Neural crest cell (in vitro differentiated cells): ENCODE results near the gene AXIN1. TPM values are rescaled to one million over a fixed set of nuclear protein-coding genes. Genes with fewer than 3 reads are reported as not detected.

ENCODE experiments used
- DNase-seq: peaks from one replicate; pipeline ENCODE4 v3.0.0; 2021; ENCODE audit warnings: low read depth, mixed read lengths, low spot score
- H3K27ac Mint-ChIP-seq: one replicate; pipeline ENCODE4 v1.8.0; 2021; ENCODE audit warnings: mild to moderate bottlenecking, mixed read lengths; ENCODE audit not compliant: unreplicated experiment
- H3K27me3 Mint-ChIP-seq: 2 replicates; pipeline ENCODE4 v1.8.0; 2021; ENCODE audit warnings: low read depth, mild to moderate bottlenecking, mixed read lengths
- H3K36me3 Mint-ChIP-seq: 2 replicates; pipeline ENCODE4 v1.8.0; 2021; ENCODE audit warnings: low read depth, mild to moderate bottlenecking, mixed read lengths
- H3K4me1 Mint-ChIP-seq: 2 replicates; pipeline ENCODE4 v1.8.0; 2021; ENCODE audit warnings: mixed read lengths
- H3K4me3 Mint-ChIP-seq: one replicate; pipeline ENCODE4 v1.8.0; 2021; ENCODE audit warnings: mild to moderate bottlenecking, mixed read lengths
- H3K9me3 Mint-ChIP-seq: 2 replicates; pipeline ENCODE4 v1.8.0; 2021; ENCODE audit warnings: mixed read lengths
- CTCF ChIP-seq: fragments of 200-600 bp; sonication (generic); conservative IDR thresholded peaks from 2 replicates; pipeline ENCODE4 v1.5.0; 2021; ENCODE audit warnings: antibody characterized with exemption, mild to moderate bottlenecking
- total RNA-seq: library from RNA; stranded (reverse); gene quantifications from 2 replicates; pipeline ENCODE4 v1.2.1, GENCODE V29; 2021

The AXIN1 gene
- total RNA-seq, 1 donor from 2014 or later, result 38.2 TPM

GRCh38 chr16:398561-399339 lies 46.2 kb upstream of the AXIN1 start:
- H3K27me3 Mint-ChIP-seq, result peaks cover 6% of the 10 kb centered on the region
- peak overlapping the region; percentile 86 for H3K4me3 Mint-ChIP-seq
- no peak for TF ChIP-seq CTCF
- no peaks in the 10 kb centered on the region for H3K9me3 Mint-ChIP-seq
- no peak for DNase-seq
- peak overlapping the region; percentile 50 for H3K27ac Mint-ChIP-seq
- no peaks in the 10 kb centered on the region for H3K36me3 Mint-ChIP-seq
- H3K4me1 Mint-ChIP-seq, result peaks cover 21% of the 10 kb centered on the region

GRCh38 chr16:397736-398332 lies 45.3 kb upstream of the AXIN1 start:
- H3K36me3 Mint-ChIP-seq, result no peaks in the 10 kb centered on the region
- peak overlapping the region; percentile 86 for H3K4me3 Mint-ChIP-seq
- peaks cover 6% of the 10 kb centered on the region for H3K27me3 Mint-ChIP-seq
- peak; percentile 58 for TF ChIP-seq CTCF
- H3K9me3 Mint-ChIP-seq, result no peaks in the 10 kb centered on the region
- peaks cover 21% of the 10 kb centered on the region for H3K4me1 Mint-ChIP-seq
- DNase-seq, result peak; percentile 73
- H3K27ac Mint-ChIP-seq, result peak overlapping the region; percentile 50

- Mint-ChIP-seq H3K4me1 (peaks cover 21% of the 10 kb centered on the region), H3K4me3 (peak within 1 kb of the TSS; percentile 96), H3K27me3 (peaks cover 6% of the 10 kb centered on the region), H3K27ac (peak within 1 kb of the TSS; percentile 98), H3K36me3 (no peaks in the 10 kb centered on the region), H3K9me3 (no peaks in the 10 kb centered on the region)
- DNase-seq, result peak; percentile 41
- TF ChIP-seq CTCF, result no peak
Observed at GRCh38 chr16:397135-397661, 44.7 kb upstream of the AXIN1 start, which contains the start of gene NME4. NME4 (plus strand) TSS chr16:397199; CDS start chr16:397223, 24 bp downstream.

GRCh38 chr16:396605-397004 lies 44.1 kb upstream of the AXIN1 start:
- no peak for TF ChIP-seq CTCF

GRCh38 chr16:396199-396598 lies 43.7 kb upstream of the AXIN1 start:
- peak overlapping the region; percentile 96 for H3K4me3 Mint-ChIP-seq
- H3K27me3 Mint-ChIP-seq, result peaks cover 6% of the 10 kb centered on the region
- TF ChIP-seq CTCF, result no peak
- H3K9me3 Mint-ChIP-seq, result peaks cover 2% of the 10 kb centered on the region
- DNase-seq, result no peak
- H3K36me3 Mint-ChIP-seq, result peaks cover 2% of the 10 kb centered on the region
- peaks cover 21% of the 10 kb centered on the region for H3K4me1 Mint-ChIP-seq
- H3K27ac Mint-ChIP-seq, result peak overlapping the region; percentile 40

More at GRCh38 chr16:396605-397004, 44.1 kb upstream of the AXIN1 start:
- peaks cover 2% of the 10 kb centered on the region for H3K36me3 Mint-ChIP-seq
- H3K9me3 Mint-ChIP-seq, result peaks cover 2% of the 10 kb centered on the region
- H3K4me1 Mint-ChIP-seq, result peaks cover 21% of the 10 kb centered on the region
- H3K27ac Mint-ChIP-seq, result peak overlapping the region; percentile 98
- H3K27me3 Mint-ChIP-seq, result peaks cover 6% of the 10 kb centered on the region
- peak overlapping the region; percentile 96 for H3K4me3 Mint-ChIP-seq
- DNase-seq, result peak; percentile 44
